B cell (primary cell): ENCODE data around the gene PIP5KL1.

ENCODE experiments used
- CTCF ChIP-seq: fragments of 200-600 bp; IDR thresholded peaks from one replicate; pipeline ENCODE4 v1.8.0; 2022; ENCODE audit warnings: antibody characterized with exemption, mild to moderate bottlenecking
- EZH2 ChIP-seq: IDR thresholded peaks from 2 replicates; pipeline ENCODE4 v1.6.1; 2012; ENCODE audit warnings: borderline replicate concordance, low read depth, mild to moderate bottlenecking, moderate library complexity, low read length; ENCODE audit not compliant: insufficient read depth, poor library complexity, severe bottlenecking

- no peak for TF ChIP-seq CTCF
- TF ChIP-seq EZH2, result no peak
Measured at GRCh38 chr9:127963041-127963358, 32.4 kb upstream of the PIP5KL1 start.
